PC-3 (cell line): ENCODE measurements around the gene AGTPBP1.

Experiments
- EZH2 ChIP-seq: fragments of 300-600 bp; sonication (generic); IDR thresholded peaks from one replicate; pipeline ENCODE4 v1.6.1; 2017; ENCODE audit warnings: antibody characterized with exemption, mild to moderate bottlenecking, low read length; ENCODE audit not compliant: unreplicated experiment
- EZH2phosphoT487 ChIP-seq: fragments of 300-600 bp; sonication (generic); IDR thresholded peaks from 2 replicates; pipeline ENCODE4 v1.6.1; 2018; ENCODE audit warnings: mild to moderate bottlenecking, antibody characterized with exemption, low read length, borderline replicate concordance
- TF ChIP-seq, protein P1 (sequence below): fragments of 300-600 bp; sonication (generic); conservative IDR thresholded peaks from 2 replicates; pipeline ENCODE4 v1.5.1; 2017; ENCODE audit warnings: antibody characterized with exemption, low read depth, mild to moderate bottlenecking, low read length

DNA sequence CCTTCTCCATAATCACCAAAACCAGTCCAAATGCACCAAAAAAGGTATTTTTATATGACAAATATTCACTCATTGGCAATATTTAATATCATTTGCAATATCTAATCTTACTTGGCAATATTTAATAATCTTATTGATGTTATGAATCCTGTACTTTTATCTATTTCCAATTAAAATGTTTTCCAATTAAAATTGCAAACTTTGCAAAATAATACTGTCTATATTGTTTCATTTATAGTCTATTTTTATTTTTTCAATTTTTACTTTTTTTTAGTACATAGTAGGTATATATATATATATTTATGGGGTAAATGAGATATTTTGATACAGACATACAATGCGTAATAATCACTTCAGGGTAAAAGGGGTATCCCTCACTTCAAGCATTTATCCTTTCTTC lies 109.9 kb downstream of the AGTPBP1 start:
- TF ChIP-seq, protein P1, sequence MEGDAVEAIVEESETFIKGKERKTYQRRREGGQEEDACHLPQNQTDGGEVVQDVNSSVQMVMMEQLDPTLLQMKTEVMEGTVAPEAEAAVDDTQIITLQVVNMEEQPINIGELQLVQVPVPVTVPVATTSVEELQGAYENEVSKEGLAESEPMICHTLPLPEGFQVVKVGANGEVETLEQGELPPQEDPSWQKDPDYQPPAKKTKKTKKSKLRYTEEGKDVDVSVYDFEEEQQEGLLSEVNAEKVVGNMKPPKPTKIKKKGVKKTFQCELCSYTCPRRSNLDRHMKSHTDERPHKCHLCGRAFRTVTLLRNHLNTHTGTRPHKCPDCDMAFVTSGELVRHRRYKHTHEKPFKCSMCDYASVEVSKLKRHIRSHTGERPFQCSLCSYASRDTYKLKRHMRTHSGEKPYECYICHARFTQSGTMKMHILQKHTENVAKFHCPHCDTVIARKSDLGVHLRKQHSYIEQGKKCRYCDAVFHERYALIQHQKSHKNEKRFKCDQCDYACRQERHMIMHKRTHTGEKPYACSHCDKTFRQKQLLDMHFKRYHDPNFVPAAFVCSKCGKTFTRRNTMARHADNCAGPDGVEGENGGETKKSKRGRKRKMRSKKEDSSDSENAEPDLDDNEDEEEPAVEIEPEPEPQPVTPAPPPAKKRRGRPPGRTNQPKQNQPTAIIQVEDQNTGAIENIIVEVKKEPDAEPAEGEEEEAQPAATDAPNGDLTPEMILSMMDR = no peak
- TF ChIP-seq EZH2phosphoT487 = no peak
- TF ChIP-seq EZH2 = no peak
